Thymus (tissue), 11 donors: ENCODE measurements around the gene VAT1. TPM values are rescaled to one million over a fixed set of nuclear protein-coding genes. Genes with fewer than 3 reads are reported as not detected.
A peak's percentile ranks its signal among the peaks of the same experiment; 100 is the strongest.
"Not testable (repeated sequence)": the region's sequence is repeated elsewhere in the genome, so short reads cannot be mapped to it uniquely, and the experiment has no call there.

Experiments used
- DNase-seq, 9 donors: peaks; one replicate each; pipeline ENCODE4 v3.0.0-alpha.2; 2013; ENCODE audit warnings: low spot score in 9 of 9, low read depth in 6 of 9, missing footprints in 1 of 9
- H3K27ac ChIP-seq, 2 donors: one replicate each; pipeline ENCODE4 v1.5.1; 2013; ENCODE audit warnings: control low read depth in 1 of 2, low read depth in 1 of 2, low read length in 1 of 2, mild to moderate bottlenecking in 1 of 2, moderate library complexity in 1 of 2
- H3K27me3 ChIP-seq, 2 donors: one replicate each; pipeline ENCODE4 v1.5.1; 2013; ENCODE audit warnings: low read length in 1 of 2; ENCODE audit not compliant: control insufficient read depth in 2 of 2, insufficient read depth in 1 of 2
- H3K36me3 ChIP-seq, 2 donors: one replicate each; pipeline ENCODE4 v1.5.1; 2013; ENCODE audit warnings: low read length in 1 of 2, mild to moderate bottlenecking in 1 of 2, moderate library complexity in 1 of 2; ENCODE audit not compliant: control insufficient read depth in 2 of 2, insufficient read depth in 2 of 2
- H3K4me1 ChIP-seq, 2 donors: one replicate each; pipeline ENCODE4 v1.5.1; 2013; ENCODE audit warnings: low read length in 2 of 2; ENCODE audit not compliant: control insufficient read depth in 2 of 2, insufficient read depth in 2 of 2
- H3K4me3 ChIP-seq, 2 donors: one replicate each; pipeline ENCODE4 v1.5.1; 2013; ENCODE audit warnings: low read length in 2 of 2, control low read depth in 1 of 2, mild to moderate bottlenecking in 1 of 2
- H3K9me3 ChIP-seq, 2 donors: one replicate each; pipeline ENCODE4 v1.5.1; 2013; ENCODE audit warnings: low read length in 1 of 2, mild to moderate bottlenecking in 1 of 2; ENCODE audit not compliant: control insufficient read depth in 2 of 2, insufficient read depth in 1 of 2
- WGBS: extraction: QIAGEN DNeasy Blood & Tissue Kit; methylation state at CpG from one replicate; pipeline ENCODE4 v1.1.7; 2013; 5-methylcytosine and 5-hydroxymethylcytosine counted together
- polyA plus RNA-seq: library from polyadenylated mRNA; stranded (reverse); fragments of 200-250 nt; gene quantifications from one replicate; pipeline ENCODE4 v1.2.3, GENCODE V29; 2013
- total RNA-seq: library from RNA; stranded (reverse); fragments of 120-200 nt; gene quantifications from one replicate; pipeline ENCODE4 v1.2.4, GENCODE V29; 2013
- donor health status: healthy.

VAT1 gene
- total and polyA plus RNA-seq, 2 donors, result 46.8 to 51.7 TPM

DNA sequence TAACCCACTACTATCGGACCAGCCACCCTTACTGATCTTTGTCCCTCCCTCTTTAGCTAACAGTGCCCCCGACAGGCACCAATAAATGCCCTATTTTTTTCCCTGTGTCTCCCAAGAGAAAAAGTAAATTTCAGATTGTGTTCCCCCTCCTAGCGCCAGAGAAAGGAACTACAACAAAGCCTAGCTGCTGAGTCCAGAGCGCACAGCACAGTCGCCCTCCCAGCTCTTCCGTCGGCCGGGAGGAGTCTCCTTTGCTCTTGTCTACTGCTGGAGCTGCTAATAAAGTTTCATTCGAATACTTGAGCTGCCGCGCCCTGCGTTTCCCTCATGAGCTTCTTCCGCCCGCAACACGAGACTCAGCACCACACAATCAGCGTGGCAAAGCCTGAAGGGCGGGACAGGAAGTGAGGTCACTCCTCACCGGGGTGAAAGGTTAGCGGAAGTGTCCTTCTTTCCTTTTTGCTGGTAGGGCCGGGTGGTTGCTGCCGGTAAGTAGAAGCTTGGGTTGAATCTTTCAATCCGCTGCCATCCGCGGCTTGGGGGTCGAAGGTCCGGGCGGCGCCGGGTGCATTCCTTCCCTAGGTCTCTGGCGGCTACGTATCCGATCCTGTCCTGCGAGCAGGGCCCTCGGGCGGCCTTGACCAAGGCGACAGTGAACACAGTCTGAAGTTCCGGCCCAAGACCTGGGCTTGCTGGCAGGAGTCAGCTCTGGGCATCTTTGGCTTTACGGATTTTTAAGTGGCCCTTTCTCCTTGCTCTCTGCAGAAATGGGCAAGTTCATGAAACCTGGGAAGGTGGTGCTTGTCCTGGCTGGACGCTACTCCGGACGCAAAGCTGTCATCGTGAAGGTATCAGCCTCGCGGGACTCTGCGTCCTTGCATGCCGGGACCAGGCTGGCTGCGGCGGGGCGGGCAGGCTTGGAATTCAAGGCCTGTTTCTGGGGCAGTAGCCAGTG is 23.9 kb downstream of the VAT1 start, which contains the start of gene RPL27:
RPL27 (plus strand) TSS at position 436 of the 955 bp plus-strand sequence; CDS start at position 768, 332 bp downstream.
- Histone ChIP-seq H3K27me3 (no peaks in the 10 kb centered on the region), H3K4me3 (peak within 1 kb of the TSS; percentile 61 to 97), H3K9me3 (no peaks in the 10 kb centered on the region), H3K36me3 (peaks cover 34 to 41% of the 10 kb centered on the region in 2 donors), H3K4me1 (peaks cover 5 to 21% of the 10 kb centered on the region in 2 donors), H3K27ac (peak within 1 kb of the TSS; percentile 89 to 95)
- peak; percentile 99 to 100 (median 100) for DNase-seq
- WGBS, result under 1% methylated on average over 49 of the region's 49 CpGs

DNA sequence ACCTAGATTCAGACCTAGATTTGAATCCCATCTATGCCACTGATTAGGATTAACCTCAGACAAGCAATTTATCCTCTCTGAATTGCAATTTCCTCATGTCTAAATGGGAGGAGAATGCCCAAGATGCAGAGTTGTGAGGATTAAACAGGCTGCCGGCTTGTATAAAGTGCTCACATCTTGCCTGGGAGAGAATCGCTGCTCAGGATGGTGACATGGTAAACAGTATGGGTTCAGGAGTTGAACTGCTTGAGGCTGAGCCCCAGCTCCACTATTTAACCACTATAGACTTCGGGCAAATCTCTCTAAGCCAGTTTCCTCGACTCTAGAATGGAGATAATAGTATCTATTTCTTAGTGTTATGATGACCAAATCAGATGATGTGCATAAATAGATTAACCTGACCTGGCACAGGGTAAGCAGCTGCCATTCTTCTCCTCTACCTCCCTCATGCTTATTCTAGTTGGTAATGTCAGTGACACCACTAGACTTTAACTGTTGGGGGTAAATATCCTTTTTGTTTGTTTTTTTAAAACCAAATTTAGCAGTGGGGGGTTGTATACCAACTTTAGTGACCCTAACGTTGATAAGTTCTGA is 24.7 kb downstream of the VAT1 start:
- Histone ChIP-seq H3K9me3 (no peaks in the 10 kb centered on the region), H3K27ac (peak overlapping the region; percentile 67 to 71), H3K36me3 (peaks cover 33 to 41% of the 10 kb centered on the region in 2 donors), H3K4me1 (peaks cover 5 to 21% of the 10 kb centered on the region in 2 donors), H3K4me3 (peak overlapping the region; percentile 61 to 97), H3K27me3 (no peaks in the 10 kb centered on the region)
- WGBS, result 37% methylated on average over 5 of the region's 5 CpGs
- no peak for DNase-seq

DNA sequence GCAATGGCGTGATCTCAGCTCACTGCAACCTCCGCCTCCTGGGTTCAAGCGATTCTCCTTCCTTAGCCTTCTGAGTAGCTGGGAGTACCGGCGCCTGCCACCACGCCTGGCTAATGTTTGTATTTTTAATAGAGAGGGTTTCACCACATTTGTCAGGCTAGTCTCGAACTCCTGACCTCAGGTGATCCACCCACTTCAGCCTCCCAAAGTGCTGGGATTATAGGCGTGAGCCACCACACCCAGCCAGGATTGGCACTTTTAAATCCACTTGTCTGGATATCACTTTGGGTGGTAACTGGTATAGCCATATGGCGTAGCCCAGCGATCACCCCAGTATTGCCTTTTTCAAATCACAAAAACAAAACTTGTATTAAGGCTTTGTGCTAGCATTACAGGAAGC is 28.3 kb downstream of the VAT1 start:
- not testable (repeated sequence) for DNase-seq, H3K27me3 ChIP-seq, H3K4me3 ChIP-seq, H3K9me3 ChIP-seq, H3K27ac ChIP-seq
- 83% methylated on average over 10 of the region's 10 CpGs for WGBS
- H3K4me1 ChIP-seq, result peaks cover 1 to 11% of the 10 kb centered on the region in 2 donors
- H3K36me3 ChIP-seq, result peaks cover 37 to 45% of the 10 kb centered on the region in 2 donors

DNA sequence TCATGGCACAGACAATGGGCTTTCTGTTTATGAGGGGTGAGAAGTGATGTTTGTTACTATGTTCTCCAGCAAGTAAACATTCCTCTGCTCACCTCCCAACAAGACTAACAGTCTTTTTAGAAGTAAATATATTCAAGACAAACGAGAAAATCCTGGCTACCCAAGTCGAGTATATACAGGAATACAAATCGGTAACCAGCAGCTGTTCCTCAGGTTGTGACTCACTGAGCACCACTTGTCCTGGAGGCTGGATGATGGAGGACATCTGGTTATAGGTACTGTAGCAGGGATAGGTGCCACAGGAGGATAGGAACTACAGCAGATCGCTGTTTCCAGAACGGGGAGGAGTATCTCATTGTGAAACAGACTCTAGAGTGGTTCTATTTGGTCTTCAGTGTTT is 29.3 kb downstream of the VAT1 start:
- Histone ChIP-seq H3K4me1 (peaks cover 0 to 6% of the 10 kb centered on the region in 2 donors), H3K27me3 (no peaks in the 10 kb centered on the region), H3K36me3 (peaks cover 48 to 50% of the 10 kb centered on the region in 2 donors), H3K9me3 (no peaks in the 10 kb centered on the region), H3K27ac (no peak overlapping the region), H3K4me3 (no peak overlapping the region)
- no peak for DNase-seq
- WGBS, result 95% methylated on average over 5 of the region's 5 CpGs

DNA sequence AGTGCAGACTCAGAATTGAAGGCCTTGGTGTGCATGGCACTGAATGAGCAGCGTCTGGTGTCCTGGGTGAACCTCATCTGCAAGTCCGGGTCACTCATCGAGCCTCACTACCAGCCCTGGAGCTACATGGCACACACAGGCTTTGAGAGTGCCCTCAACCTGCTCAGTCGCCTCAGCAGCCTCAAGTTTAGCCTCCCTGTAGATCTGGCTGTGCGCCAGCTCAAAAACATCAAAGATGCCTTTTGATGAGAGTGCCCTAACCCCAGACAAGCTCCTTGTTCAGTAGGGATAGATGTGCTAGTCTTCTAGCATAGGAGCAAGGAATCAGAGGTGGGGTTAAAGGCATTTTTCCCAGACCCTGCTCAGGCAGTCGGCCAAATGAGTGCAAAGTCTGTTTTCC is 30.7 kb downstream of the VAT1 start:
- Histone ChIP-seq H3K27ac (no peak overlapping the region), H3K4me1 (no peaks in the 10 kb centered on the region), H3K4me3 (no peak overlapping the region), H3K27me3 (no peaks in the 10 kb centered on the region), H3K9me3 (no peaks in the 10 kb centered on the region), H3K36me3 (peaks cover 59 to 62% of the 10 kb centered on the region in 2 donors)
- DNase-seq, result no peak
- WGBS, result 96% methylated on average over 6 of the region's 6 CpGs

DNA sequence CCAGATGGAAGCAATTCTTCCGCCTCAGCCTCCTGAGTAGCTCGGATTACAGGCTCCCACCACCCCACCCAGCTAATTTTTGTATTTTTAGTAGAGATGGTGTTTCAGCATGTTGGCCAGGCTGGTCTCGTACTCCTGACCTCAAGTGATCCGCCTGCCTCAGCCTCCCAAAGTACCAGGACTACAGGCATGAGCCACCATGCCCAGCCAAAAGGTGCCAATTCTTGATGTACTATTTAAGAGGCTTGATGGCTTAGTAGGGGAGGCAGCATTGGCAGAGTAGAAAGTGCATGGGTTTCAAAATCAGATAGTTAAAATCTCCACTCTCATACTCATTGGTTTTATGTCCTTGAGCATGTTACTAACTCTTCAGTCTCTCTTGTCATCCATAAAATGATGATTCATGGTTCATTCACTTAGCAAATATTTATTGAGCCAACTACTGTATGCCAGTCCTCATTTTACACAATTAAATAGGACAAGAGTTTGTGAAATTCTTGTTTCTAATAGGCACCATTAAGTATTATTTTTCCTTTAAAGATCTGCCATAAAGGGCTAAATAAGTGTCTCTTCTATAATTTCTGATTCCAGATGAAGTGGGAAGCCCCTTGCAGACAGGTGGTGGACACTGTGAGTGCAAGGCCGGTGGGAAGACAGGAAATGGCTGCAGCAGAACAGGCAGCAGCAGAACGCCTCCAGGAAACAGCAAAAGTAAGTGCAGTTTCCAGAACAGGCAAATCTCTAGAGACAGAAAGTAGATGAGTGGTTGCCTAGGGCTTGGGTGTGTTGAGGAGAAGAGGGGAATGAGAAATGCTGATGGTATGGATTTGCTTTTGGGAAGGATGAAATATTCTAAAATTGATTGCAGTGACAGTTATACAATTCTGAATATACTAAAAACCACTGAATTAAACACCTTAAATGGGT is 32.2 kb downstream of the VAT1 start:
- H3K27me3 ChIP-seq, result no peaks in the 10 kb centered on the region
- no peak overlapping the region for H3K27ac ChIP-seq
- no peaks in the 10 kb centered on the region for H3K9me3 ChIP-seq
- no peaks in the 10 kb centered on the region for H3K4me1 ChIP-seq
- no peak for DNase-seq
- H3K4me3 ChIP-seq, result no peak overlapping the region
- peaks cover 70 to 72% of the 10 kb centered on the region in 2 donors for H3K36me3 ChIP-seq
- 96% methylated on average over 6 of the region's 6 CpGs for WGBS

DNA sequence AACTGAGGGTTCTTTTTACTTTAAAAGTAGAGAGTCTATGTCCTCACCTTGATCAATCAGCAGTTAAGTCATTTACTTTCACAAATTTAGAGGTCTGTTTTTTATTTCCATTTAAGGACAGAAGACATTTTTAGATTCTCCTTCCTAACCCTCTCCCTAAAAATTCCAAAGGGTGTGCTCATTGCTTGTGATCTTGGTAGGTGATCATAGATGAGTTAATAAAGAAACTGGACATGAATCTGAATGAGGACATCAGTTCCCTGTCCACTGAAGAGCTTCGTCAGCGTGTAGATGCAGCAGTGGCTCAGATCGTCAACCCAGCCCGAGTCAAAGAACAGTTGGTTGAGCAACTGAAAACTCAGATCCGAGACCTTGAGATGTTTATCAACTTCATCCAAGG is 33.0 kb downstream of the VAT1 start:
- Histone ChIP-seq H3K4me1 (no peaks in the 10 kb centered on the region), H3K4me3 (no peak overlapping the region), H3K27ac (no peak overlapping the region), H3K36me3 (peaks cover 73 to 78% of the 10 kb centered on the region in 2 donors), H3K9me3 (no peaks in the 10 kb centered on the region), H3K27me3 (no peaks in the 10 kb centered on the region)
- no peak for DNase-seq
- 99% methylated on average over 5 of the region's 5 CpGs for WGBS

DNA sequence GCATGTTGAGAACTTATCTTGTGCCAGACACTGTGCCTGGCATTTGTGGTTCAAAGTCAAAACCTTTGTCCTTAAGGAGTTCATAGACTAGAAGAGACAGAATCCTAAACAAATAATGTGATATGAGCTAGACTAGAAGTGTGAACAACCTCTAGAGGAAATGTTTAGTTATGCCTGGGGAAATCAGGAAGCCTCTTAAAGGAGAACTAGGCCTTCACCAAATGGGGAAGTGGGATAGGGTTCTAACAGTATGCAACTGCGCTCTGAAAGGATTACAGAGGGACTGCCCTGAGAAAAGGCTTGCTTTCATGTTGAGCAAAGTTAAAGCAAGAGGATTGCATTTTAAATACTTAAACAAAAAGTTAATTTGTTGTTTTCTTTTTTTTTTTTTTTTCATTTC is 37.0 kb downstream of the VAT1 start:
- WGBS, result 70% methylated on average over 1 of the region's 1 CpG
- H3K27me3 ChIP-seq, result no peaks in the 10 kb centered on the region
- H3K27ac ChIP-seq, result peak overlapping the region in 1 of 2 donors; percentile 5
- no peak overlapping the region for H3K4me3 ChIP-seq
- H3K4me1 ChIP-seq, result peaks cover 10 to 15% of the 10 kb centered on the region in 2 donors
- peaks cover 45 to 47% of the 10 kb centered on the region in 2 donors for H3K36me3 ChIP-seq
- peak in 1 of 9 donors; percentile 22 for DNase-seq
- H3K9me3 ChIP-seq, result peaks cover 0 to 4% of the 10 kb centered on the region in 2 donors
